NCI-H524 treated with DMSO at 0.1 percent for 48 hours (cell line): Measurements from ENCODE around the gene ITIH3.

Experiments used
- DNase-seq: peaks from one replicate; lab custom pipeline; 2025; lab: John Stamatoyannopoulos, UW

The ITIH3 gene

GRCh38 chr3:52829482-52829881, 34.9 kb downstream of the ITIH3 start:
- no peak for DNase-seq

GRCh38 chr3:52829906-52830463, 35.4 kb downstream of the ITIH3 start:
- DNase-seq = no peak

GRCh38 chr3:52830535-52831258, 36.1 kb downstream of the ITIH3 start, which contains the start of gene ITIH4:
Gene ITIH4 (minus strand): TSS chr3:52830672. CDS start chr3:52830642, 30 bp downstream.
- DNase-seq = no peak

GRCh38 chr3:52831500-52832301, 37.1 kb downstream of the ITIH3 start:
- peak; percentile 40 for DNase-seq

- no peak for DNase-seq
These were observed 38.6 kb downstream of the ITIH3 start for GRCh38 chr3:52833202-52833601.

- DNase-seq = no peak
These were observed 40.4 kb downstream of the ITIH3 start, which contains the start of gene MUSTN1 for GRCh38 chr3:52834871-52835501. Gene MUSTN1 (minus strand): TSS chr3:52835019. CDS start chr3:52834948, 71 bp downstream.

GRCh38 chr3:52835766-52836470, 41.3 kb downstream of the ITIH3 start:
- no peak for DNase-seq

GRCh38 chr3:52836471-52836845, 41.9 kb downstream of the ITIH3 start:
- no peak for DNase-seq

- DNase-seq = no peak
These were observed 42.4 kb downstream of the ITIH3 start for GRCh38 chr3:52836986-52837385.

- DNase-seq = no peak
These were observed 44.1 kb downstream of the ITIH3 start for GRCh38 chr3:52838561-52839267.

- no peak for DNase-seq
These were observed 44.6 kb downstream of the ITIH3 start for GRCh38 chr3:52839268-52839575.

- no peak for DNase-seq
These were observed 45.4 kb downstream of the ITIH3 start for GRCh38 chr3:52839892-52840545.

- no peak for DNase-seq
These were observed 46.8 kb downstream of the ITIH3 start for GRCh38 chr3:52841211-52841980.

- DNase-seq = no peak
These were observed 47.4 kb downstream of the ITIH3 start for GRCh38 chr3:52841981-52842340.

- no peak for DNase-seq
These were observed 47.8 kb downstream of the ITIH3 start for GRCh38 chr3:52842424-52842823.

GRCh38 chr3:52843108-52843865, 48.7 kb downstream of the ITIH3 start:
- no peak for DNase-seq

- DNase-seq = no peak
These were observed 49.3 kb downstream of the ITIH3 start for GRCh38 chr3:52843881-52844280.

- DNase-seq = no peak
These were observed 49.8 kb downstream of the ITIH3 start for GRCh38 chr3:52844290-52844975.

- no peak for DNase-seq
These were observed 50.6 kb downstream of the ITIH3 start for GRCh38 chr3:52845157-52845556.
